Small intestine (tissue), 7 donors: ENCODE measurements around the gene TMPRSS13. TPM values are rescaled to one million over a fixed set of nuclear protein-coding genes. Genes with fewer than 3 reads are reported as not detected.
"Not testable (repeated sequence)": the region's sequence is repeated elsewhere in the genome, so short reads cannot be mapped to it uniquely, and the experiment has no call there.

Experiments
- DNase-seq, 2 donors: peaks; one replicate each; pipeline versions ENCODE4 v3.0.0 to v3.0.0-alpha.2; 2013
- FAIRE-seq: peaks from 2 replicates; lab custom pipeline; 2012; peaks lifted over from hg19 to GRCh38; lab: Jason Lieb, UNC
- H3K27ac ChIP-seq, 3 donors: one replicate each; pipeline ENCODE4 v1.5.1; 2013; ENCODE audit warnings: low read length in 2 of 3, mild to moderate bottlenecking in 2 of 3, control low read depth in 1 of 3, inconsistent platforms in 1 of 3, low read depth in 1 of 3, moderate library complexity in 1 of 3
- H3K27me3 ChIP-seq, 3 donors: one replicate each; pipeline ENCODE4 v1.6.1; 2013; ENCODE audit warnings: low read length in 3 of 3, inconsistent platforms in 1 of 3; ENCODE audit not compliant: control insufficient read depth in 3 of 3, insufficient read depth in 3 of 3
- H3K36me3 ChIP-seq, 3 donors: one replicate each; pipeline ENCODE4 v1.6.1; 2013; ENCODE audit warnings: low read length in 3 of 3, inconsistent platforms in 1 of 3, low read depth in 1 of 3, mild to moderate bottlenecking in 1 of 3, moderate library complexity in 1 of 3; ENCODE audit not compliant: control insufficient read depth in 3 of 3, insufficient read depth in 2 of 3
- H3K4me1 ChIP-seq, 3 donors: one replicate each; pipeline ENCODE4 v1.6.1; 2013; ENCODE audit warnings: low read length in 2 of 3, inconsistent platforms in 1 of 3, low read depth in 1 of 3, mild to moderate bottlenecking in 1 of 3, moderate library complexity in 1 of 3; ENCODE audit not compliant: control insufficient read depth in 3 of 3, insufficient read depth in 2 of 3
- H3K4me3 ChIP-seq, 3 donors: one replicate each; pipeline ENCODE4 v1.5.1; 2013; ENCODE audit warnings: low read length in 3 of 3, control low read depth in 1 of 3, inconsistent platforms in 1 of 3, low read depth in 1 of 3, mild to moderate bottlenecking in 1 of 3, moderate library complexity in 1 of 3
- H3K9me3 ChIP-seq, 2 donors: one replicate each; pipeline ENCODE4 v1.6.1; 2013; ENCODE audit warnings: low read depth in 1 of 2, low read length in 1 of 2; ENCODE audit not compliant: control insufficient read depth in 2 of 2, insufficient read depth in 1 of 2
- WGBS, 3 donors: extraction: QIAGEN DNeasy Blood & Tissue Kit; methylation state at CpG; one replicate each; pipeline ENCODE4 v1.1.7; 2013; 5-methylcytosine and 5-hydroxymethylcytosine counted together
- polyA plus RNA-seq, 4 donors: library from polyadenylated mRNA; stranded (reverse) in 3 of 4; unstranded in 1 of 4; fragments of 200-250 nt in 3 of 4; fragments of 120-200 nt in 1 of 4; gene quantifications; one replicate each; pipeline versions ENCODE4 v1.2.1 to v1.2.3, GENCODE V29; 2013
- donor health status: healthy with polysubstance abuse.
- donor health status: control.
- donor health status: control.
- donor health status: Bipolar disorder and iron deficiency.
- donor health status: healthy.

TMPRSS13 gene
- polyA plus RNA-seq, 4 donors: 0.18 to 6.8 TPM; not detected in 2

DNA sequence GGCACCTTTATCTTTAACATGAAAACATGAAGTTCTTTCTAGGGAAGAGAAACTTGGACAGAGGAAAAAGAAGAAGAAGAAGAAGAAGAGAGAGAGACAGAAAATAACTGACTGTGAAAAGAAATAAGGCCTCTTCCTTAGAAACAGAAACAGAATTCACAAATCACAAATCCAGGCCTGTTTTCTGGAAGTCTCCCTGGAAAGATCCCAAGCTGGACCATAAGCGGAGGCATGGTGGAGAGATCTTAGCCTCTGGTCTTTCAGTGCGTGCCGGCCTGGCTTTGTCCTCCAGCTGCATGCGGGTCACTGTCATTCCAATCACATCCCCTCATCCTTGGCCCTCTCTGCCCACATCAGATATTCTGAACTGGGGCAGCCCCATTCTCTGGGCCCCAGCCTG lies 59.6 kb downstream of the TMPRSS13 start:
- peaks cover 0 to 2% (median 0%) of the 10 kb centered on the region in 3 donors for H3K36me3 ChIP-seq
- DNase-seq (no peak), FAIRE-seq (no peak)
- peaks cover 0 to 20% (median 0%) of the 10 kb centered on the region in 3 donors for H3K27me3 ChIP-seq
- H3K9me3 ChIP-seq: no peaks in the 10 kb centered on the region
- no peak overlapping the region for H3K4me3 ChIP-seq
- peaks cover 0 to 8% (median 0%) of the 10 kb centered on the region in 3 donors for H3K4me1 ChIP-seq
- 61 to 70% (median 66%) methylated on average over 4 of the region's 4 CpGs for WGBS, 3 donors
- H3K27ac ChIP-seq: peak overlapping the region in 1 of 3 donors; percentile 43

DNA sequence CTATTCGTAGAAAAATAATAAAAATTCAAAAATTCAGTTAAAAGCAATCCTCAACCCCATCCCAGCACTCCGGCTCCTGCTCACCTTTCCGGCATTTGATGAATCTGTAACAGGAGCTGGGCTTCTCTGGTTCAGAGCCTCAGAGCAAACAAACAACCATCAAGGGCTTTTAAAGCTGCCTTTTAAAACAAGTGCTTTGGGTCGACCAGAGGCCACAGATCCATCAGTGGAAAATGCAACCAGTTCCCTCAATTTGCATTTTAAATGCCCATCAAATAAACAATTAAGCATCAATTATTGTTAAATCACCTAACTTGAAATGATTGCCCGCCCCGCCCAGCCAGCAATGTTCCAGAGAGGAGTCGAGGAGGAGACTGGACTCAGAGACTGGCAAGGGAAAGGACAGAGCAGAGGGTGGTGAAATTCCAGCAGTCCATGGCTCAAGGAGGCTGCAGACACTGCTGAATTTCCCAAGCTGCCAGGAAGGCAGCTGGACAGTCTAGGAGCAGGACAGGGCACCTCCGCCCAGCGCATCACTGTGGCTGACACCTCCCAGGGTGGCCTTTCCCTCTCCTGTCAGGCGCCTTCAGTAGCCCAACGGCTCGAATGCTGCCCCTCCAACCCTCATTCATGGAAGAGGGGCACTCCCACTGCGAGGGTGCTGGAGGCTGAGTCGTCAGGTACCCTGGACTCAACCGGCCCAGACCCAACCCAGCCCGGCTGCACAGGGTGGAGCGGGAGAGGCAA lies 60.2 kb downstream of the TMPRSS13 start:
- no peak for FAIRE-seq
- peaks cover 0 to 2% (median 0%) of the 10 kb centered on the region in 3 donors for H3K36me3 ChIP-seq
- no peak for DNase-seq
- H3K4me3 ChIP-seq: no peak overlapping the region
- peaks cover 0 to 14% (median 0%) of the 10 kb centered on the region in 3 donors for H3K27me3 ChIP-seq
- peaks cover 0 to 8% (median 0%) of the 10 kb centered on the region in 3 donors for H3K4me1 ChIP-seq
- no peaks in the 10 kb centered on the region for H3K9me3 ChIP-seq
- H3K27ac ChIP-seq: no peak overlapping the region
- WGBS, 3 donors: 82 to 83% (median 83%) methylated on average over 15 to 17 of the region's 17 CpGs

DNA sequence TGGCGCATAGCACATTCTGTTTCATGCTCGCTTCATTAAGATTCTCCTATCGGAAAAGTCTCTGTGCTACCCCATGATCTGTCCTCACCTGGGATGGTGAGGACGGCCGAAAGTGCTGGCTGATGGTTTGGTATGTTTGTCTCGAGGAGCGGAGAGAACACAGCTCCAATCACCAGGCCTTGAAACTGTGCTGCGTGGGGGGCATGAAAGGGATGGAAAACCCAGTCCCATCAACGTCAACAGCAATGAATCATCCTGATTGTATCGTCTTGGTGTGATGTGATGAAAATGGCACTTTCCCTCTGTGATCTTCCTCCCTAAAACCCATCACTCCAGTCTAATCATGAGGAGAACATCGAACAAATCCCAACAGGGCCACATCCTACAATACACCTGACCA lies 61.1 kb downstream of the TMPRSS13 start:
- no peaks in the 10 kb centered on the region for H3K9me3 ChIP-seq
- DNase-seq: no peak
- no peak overlapping the region for H3K27ac ChIP-seq
- WGBS, 3 donors: 81 to 92% (median 81%) methylated on average over 11 of the region's 11 CpGs
- H3K4me3 ChIP-seq: no peak overlapping the region
- FAIRE-seq: no peak
- H3K27me3 ChIP-seq: peaks cover 0 to 6% (median 0%) of the 10 kb centered on the region in 3 donors
- peaks cover 0 to 8% (median 0%) of the 10 kb centered on the region in 3 donors for H3K4me1 ChIP-seq
- H3K36me3 ChIP-seq: peaks cover 0 to 2% (median 0%) of the 10 kb centered on the region in 3 donors

DNA sequence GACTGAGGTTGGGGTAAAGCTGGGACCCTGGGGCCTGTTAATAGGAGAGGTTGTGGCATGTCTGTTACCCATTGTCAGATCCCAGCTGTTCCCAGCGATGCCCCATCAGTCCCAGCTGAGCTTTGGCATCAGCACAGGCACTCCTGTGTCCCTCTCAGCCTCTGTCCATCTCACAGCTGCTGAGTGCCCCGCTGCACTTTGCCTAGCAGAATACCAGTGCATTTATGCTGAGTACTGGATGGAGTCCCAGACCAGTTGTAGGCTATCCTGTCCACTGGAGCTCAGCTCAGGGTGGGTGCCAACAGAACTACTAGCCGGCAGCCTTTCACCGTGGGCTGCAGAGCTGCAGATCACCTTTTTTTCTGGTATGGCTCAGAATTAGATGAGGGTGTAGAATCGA lies 62.7 kb downstream of the TMPRSS13 start:
- Histone ChIP-seq H3K4me1 (peaks cover 0 to 18% (median 0%) of the 10 kb centered on the region in 3 donors), H3K27me3 (peaks cover 0 to 6% (median 0%) of the 10 kb centered on the region in 3 donors), H3K4me3 (no peak overlapping the region), H3K27ac (no peak overlapping the region), H3K36me3 (peaks cover 0 to 5% (median 0%) of the 10 kb centered on the region in 3 donors), H3K9me3 (no peaks in the 10 kb centered on the region)
- DNase-seq: no peak
- no peak for FAIRE-seq
- 76 to 78% (median 77%) methylated on average over 5 of the region's 5 CpGs for WGBS, 3 donors

DNA sequence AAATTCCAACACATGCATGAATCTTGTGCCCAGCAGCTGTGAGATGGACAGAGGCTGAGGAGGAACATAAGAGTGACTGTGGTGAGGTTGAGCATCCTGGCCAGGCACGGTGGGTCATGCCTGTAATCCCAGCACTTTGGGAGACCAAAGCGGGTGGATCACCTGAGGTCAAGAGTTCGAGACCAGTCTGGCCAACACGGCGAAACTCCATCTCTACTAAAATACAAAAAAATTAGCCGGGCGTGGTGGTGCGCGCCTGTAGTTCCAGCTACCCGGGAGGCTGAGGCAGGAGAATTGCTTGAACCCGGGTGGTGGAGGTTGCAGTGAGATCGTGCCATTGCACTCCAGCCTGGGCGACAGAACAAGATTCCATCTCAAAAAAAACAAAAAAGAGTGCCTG lies 63.7 kb downstream of the TMPRSS13 start:
- H3K9me3 ChIP-seq, DNase-seq, H3K27ac ChIP-seq, H3K36me3 ChIP-seq, H3K4me3 ChIP-seq, FAIRE-seq, H3K27me3 ChIP-seq: not testable (repeated sequence)
- peaks cover 0 to 21% (median 0%) of the 10 kb centered on the region in 3 donors for H3K4me1 ChIP-seq
- WGBS, 3 donors: 93 to 96% (median 96%) methylated on average over 13 of the region's 13 CpGs

DNA sequence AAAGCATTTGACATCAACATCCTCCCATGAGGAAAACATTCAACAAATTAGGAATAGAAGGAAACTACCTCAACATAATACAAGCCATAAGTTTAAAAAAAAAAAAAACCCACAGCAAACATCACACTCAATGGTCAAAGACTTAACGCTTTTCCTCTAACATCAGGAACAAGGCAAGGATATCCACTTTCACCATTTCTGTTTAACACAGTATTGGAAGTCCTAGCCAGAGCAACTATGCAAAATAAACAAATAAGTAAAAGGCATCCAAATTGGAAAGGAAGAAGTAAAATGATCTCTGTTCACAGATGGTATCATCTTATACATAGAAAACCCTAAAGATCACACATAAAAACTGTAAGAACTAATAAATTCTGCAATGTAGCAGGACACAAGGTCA lies 65.8 kb downstream of the TMPRSS13 start:
- Histone ChIP-seq H3K27me3 (peaks cover 0 to 6% (median 0%) of the 10 kb centered on the region in 3 donors), H3K36me3 (peaks cover 0 to 9% (median 0%) of the 10 kb centered on the region in 3 donors), H3K27ac (no peak overlapping the region), H3K4me3 (no peak overlapping the region), H3K9me3 (no peaks in the 10 kb centered on the region), H3K4me1 (peaks cover 0 to 13% (median 0%) of the 10 kb centered on the region in 3 donors)
- DNase-seq: no peak
- WGBS, 3 donors: 72 to 100% (median 96%) methylated on average over 1 of the region's 1 CpG
- no peak for FAIRE-seq

DNA sequence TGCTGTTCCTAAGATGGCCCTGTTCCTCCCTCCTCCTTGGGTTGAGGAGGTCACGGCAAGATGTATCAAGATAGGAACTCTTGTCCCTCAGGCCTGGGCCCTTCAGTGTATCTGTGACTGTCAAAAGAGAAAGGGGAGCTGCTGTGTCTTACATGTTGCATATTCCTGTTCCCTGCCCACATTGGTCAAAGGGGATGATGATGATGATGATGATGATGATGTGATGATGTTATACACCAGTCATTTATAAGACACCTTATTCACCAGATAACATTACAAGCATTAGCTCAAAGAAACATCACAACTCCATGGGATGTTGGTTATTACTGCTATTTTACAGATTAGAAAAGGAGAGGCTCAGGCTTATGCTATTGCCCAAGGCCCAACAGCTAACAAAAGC lies 66.4 kb downstream of the TMPRSS13 start:
- Histone ChIP-seq H3K4me1 (peaks cover 0 to 18% (median 0%) of the 10 kb centered on the region in 3 donors), H3K36me3 (peaks cover 0 to 7% (median 0%) of the 10 kb centered on the region in 3 donors), H3K27ac (peak overlapping the region in 2 of 3 donors; percentile 70 to 74), H3K4me3 (no peak overlapping the region), H3K27me3 (peaks cover 0 to 6% (median 0%) of the 10 kb centered on the region in 3 donors), H3K9me3 (no peaks in the 10 kb centered on the region)
- 94 to 100% (median 100%) methylated on average over 1 of the region's 1 CpG for WGBS, 3 donors
- no peak for FAIRE-seq
- no peak for DNase-seq

DNA sequence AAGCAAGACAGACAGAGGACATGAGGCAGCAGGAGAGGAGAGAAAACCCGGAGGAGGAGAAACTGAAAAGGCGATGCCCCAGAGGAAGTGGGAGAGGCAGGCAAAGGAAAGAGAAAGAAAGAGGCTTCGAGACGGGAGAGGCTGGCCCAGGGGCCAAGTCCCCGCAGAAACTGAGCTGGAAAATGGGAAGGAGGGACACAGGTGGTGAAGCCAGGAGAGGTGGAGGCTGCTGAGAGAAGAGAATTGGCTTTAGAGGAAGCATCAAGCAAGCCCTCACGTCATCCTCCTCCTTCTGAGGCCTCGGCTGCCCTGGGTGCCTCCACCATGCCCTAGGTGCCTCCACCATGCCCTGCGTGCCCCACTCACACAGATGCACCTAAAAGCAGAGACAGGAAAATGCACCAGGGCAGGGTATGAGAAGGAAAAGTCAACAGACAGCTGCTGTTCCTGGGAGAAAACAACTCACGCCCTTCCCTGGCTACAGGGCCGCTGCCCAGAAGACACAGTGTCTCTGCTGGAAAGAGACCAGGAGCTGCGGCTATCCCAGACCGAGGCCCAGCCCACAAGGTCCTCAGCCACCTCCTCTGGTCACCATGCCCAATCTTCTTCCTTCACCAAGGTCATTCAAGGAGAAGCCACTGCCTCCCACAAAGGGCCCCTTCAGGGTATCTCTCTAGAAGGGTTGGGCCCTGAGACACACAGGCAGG lies 67.0 kb downstream of the TMPRSS13 start:
- FAIRE-seq (no peak), DNase-seq (no peak)
- H3K4me3 ChIP-seq: no peak overlapping the region
- peaks cover 0 to 6% (median 0%) of the 10 kb centered on the region in 3 donors for H3K36me3 ChIP-seq
- H3K27me3 ChIP-seq: peaks cover 0 to 5% (median 0%) of the 10 kb centered on the region in 3 donors
- no peaks in the 10 kb centered on the region for H3K9me3 ChIP-seq
- peaks cover 0 to 18% (median 0%) of the 10 kb centered on the region in 3 donors for H3K4me1 ChIP-seq
- 60 to 85% (median 73%) methylated on average over 12 of the region's 12 CpGs for WGBS, 3 donors
- H3K27ac ChIP-seq: peak overlapping the region in 2 of 3 donors; percentile 70 to 74
